ENCODE measurements around the gene SHOX.
"Not testable (repeated sequence)": the region's sequence is repeated elsewhere in the genome, so short reads cannot be mapped to it uniquely, and the experiment has no call there.

SHOX gene

GRCh38 chrX:637660-638481 is 7.3 kb downstream of the SHOX start:
- no peak for DNase-seq (ENCODE audit: low read depth)

- DNase-seq (ENCODE audit: low read depth) = no peak
Measured at GRCh38 chrX:638482-639131, 8.0 kb downstream of the SHOX start.

- DNase-seq (ENCODE audit: low read depth) = no peak
Measured at GRCh38 chrX:639151-639550, 8.6 kb downstream of the SHOX start.

GRCh38 chrX:640641-641040 is 10.1 kb downstream of the SHOX start:
- no peak for DNase-seq (ENCODE audit: low read depth)

- DNase-seq (ENCODE audit: low read depth) = no peak
Measured at GRCh38 chrX:641671-642435, 11.3 kb downstream of the SHOX start.

- DNase-seq (ENCODE audit: low read depth) = no peak
Measured at GRCh38 chrX:642436-643240, 12.0 kb downstream of the SHOX start.

- DNase-seq (ENCODE audit: low read depth) = no peak
Measured at GRCh38 chrX:643241-643595, 12.6 kb downstream of the SHOX start.

GRCh38 chrX:643911-644303 is 13.3 kb downstream of the SHOX start:
- DNase-seq (ENCODE audit: low read depth) = no peak

GRCh38 chrX:644304-645281 is 14.0 kb downstream of the SHOX start:
- no peak for DNase-seq (ENCODE audit: low read depth)

- no peak for DNase-seq (ENCODE audit: low read depth)
Measured at GRCh38 chrX:646228-646495, 15.6 kb downstream of the SHOX start.

GRCh38 chrX:646796-647195 is 16.2 kb downstream of the SHOX start:
- no peak for DNase-seq (ENCODE audit: low read depth)

- DNase-seq (ENCODE audit: low read depth) = no peak
Measured at GRCh38 chrX:649166-649565, 18.6 kb downstream of the SHOX start.

GRCh38 chrX:650324-650723 is 19.7 kb downstream of the SHOX start:
- DNase-seq (ENCODE audit: low read depth) = no peak

GRCh38 chrX:650811-651210 is 20.2 kb downstream of the SHOX start:
- no peak for DNase-seq (ENCODE audit: low read depth)

- DNase-seq (ENCODE audit: low read depth) = not testable (repeated sequence)
Measured at GRCh38 chrX:651922-652321, 21.3 kb downstream of the SHOX start.

- no peak for DNase-seq (ENCODE audit: low read depth)
Measured at GRCh38 chrX:652341-652741, 21.8 kb downstream of the SHOX start.

- DNase-seq (ENCODE audit: low read depth) = no peak
Measured at GRCh38 chrX:653306-653705, 22.7 kb downstream of the SHOX start.

GRCh38 chrX:661154-661553 is 30.6 kb downstream of the SHOX start:
- no peak for DNase-seq (ENCODE audit: low read depth)

GRCh38 chrX:662126-662525 is 31.5 kb downstream of the SHOX start:
- DNase-seq (ENCODE audit: low read depth) = no peak

GRCh38 chrX:663841-664240 is 33.2 kb downstream of the SHOX start:
- DNase-seq (ENCODE audit: low read depth) = no peak
